Activated CD4-positive, alpha-beta T cell treated with anti-CD3 and anti-CD28 coated beads, Interleukin-2, amount 50 U/mL, for 16 hours (primary cell): Measurements from ENCODE around the gene CACNA1C.
"Not testable (repeated sequence)": the region's sequence is repeated elsewhere in the genome, so short reads cannot be mapped to it uniquely, and the experiment has no call there.

ENCODE experiments used
- DNase-seq: peaks from one replicate; pipeline ENCODE4 v3.0.0-alpha.2; 2020

CACNA1C gene

DNA sequence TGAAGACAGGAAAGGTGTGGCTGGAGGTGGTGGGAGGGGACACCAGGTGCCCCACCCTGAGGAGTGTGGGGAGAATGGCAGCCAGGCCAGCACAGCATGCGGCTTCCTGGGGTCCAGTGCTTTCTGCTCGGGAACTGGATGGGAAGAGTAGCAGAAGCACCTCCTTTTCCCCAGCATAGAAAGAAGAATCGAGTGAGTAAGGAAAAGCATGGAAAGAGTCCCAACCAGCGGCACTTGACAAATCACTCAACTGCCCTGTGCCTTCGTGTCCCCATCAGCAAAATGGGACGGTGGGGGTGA is 631.2 kb downstream of the CACNA1C start:
- not testable (repeated sequence) for DNase-seq

- not testable (repeated sequence) for DNase-seq
These were observed 633.0 kb downstream of the CACNA1C start for GRCh38 chr12:2685620-2686279.

GRCh38 chr12:2686280-2686646 is 633.5 kb downstream of the CACNA1C start:
- no peak for DNase-seq

- no peak for DNase-seq
These were observed 634.3 kb downstream of the CACNA1C start for GRCh38 chr12:2687058-2687457.

DNA sequence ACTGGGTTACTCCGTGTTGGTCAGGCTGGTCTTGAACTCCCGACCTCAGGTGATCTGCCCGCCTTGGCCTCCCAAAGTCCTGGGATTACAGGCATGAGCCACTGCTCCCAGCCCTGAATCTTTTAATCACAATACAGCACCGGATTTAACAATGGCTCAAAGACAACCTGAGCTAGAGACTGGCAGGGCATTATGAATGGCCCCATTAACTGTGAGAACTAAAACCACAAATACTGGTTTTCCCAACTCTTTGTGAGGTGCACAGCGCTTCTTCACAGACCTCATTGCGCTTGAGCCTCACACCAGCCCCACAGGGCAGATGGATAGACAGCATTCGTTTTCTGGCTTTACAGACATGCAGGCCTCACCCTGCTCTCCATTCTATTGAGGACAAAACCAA is 634.9 kb downstream of the CACNA1C start:
- no peak for DNase-seq

DNA sequence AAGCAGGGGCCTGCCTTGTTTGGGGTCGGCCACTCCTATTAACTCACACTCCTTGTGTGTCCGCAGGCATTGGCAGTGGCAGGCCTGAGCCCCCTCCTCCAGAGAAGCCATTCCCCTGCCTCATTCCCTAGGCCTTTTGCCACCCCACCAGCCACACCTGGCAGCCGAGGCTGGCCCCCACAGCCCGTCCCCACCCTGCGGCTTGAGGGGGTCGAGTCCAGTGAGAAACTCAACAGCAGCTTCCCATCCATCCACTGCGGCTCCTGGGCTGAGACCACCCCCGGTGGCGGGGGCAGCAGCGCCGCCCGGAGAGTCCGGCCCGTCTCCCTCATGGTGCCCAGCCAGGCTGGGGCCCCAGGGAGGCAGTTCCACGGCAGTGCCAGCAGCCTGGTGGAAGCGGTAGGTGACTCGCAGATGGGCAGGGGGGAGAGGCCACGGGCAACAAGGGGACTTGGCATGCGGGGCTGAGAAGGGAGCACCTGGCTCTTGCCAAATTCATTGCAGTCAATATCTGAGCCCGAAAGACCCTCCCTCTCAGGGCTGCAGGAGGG is 635.7 kb downstream of the CACNA1C start:
- DNase-seq = no peak

DNA sequence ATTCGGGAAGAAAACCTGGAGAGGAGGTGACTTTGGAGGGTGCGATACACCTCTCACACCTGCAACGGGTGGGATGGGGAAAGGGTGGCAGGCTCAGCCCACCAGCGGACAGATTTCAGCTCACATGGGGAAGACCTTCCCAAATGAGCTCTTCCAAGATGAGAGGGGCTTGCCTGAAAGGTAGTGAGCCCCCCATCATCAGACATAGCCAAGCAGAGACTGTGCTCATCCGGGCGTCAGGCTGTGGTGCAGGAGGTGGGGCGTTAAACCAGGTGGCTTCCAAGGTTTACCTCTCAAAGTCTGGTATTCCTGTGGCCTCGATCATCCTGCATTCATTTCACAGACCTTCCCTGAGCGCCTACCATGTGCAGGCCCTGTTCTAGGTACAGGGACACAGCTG is 636.6 kb downstream of the CACNA1C start:
- no peak for DNase-seq

- DNase-seq = no peak
These were observed 637.1 kb downstream of the CACNA1C start for GRCh38 chr12:2689879-2690278.

- no peak for DNase-seq
These were observed 637.7 kb downstream of the CACNA1C start for GRCh38 chr12:2690348-2691005.

DNA sequence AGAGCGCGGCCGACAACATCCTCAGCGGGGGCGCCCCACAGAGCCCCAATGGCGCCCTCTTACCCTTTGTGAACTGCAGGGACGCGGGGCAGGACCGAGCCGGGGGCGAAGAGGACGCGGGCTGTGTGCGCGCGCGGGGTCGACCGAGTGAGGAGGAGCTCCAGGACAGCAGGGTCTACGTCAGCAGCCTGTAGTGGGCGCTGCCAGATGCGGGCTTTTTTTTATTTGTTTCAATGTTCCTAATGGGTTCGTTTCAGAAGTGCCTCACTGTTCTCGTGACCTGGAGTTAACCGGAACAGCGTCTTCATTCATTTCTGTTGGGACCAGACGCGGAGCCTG is 638.2 kb downstream of the CACNA1C start:
- DNase-seq = peak; percentile 57

GRCh38 chr12:2691345-2692071 is 638.7 kb downstream of the CACNA1C start:
- DNase-seq = peak; percentile 74

DNA sequence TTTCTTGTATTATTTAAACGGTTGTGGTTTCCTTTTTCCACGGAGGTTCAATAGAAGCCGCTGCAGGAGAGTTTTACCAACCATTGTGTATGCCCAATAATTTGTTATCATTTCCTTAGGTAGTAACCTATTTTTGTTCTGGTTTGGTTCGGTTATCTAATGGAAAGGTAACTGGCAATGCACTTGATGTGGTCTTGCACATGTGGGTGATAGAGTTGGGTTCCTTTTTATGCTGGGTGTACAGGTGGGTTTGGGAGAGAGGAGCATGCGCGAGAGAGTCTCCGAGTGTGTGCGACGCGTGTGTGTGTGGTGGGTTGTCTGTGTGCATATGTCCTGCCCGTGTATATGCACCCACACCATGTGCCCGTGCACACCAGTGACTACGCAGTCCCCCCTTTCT is 639.3 kb downstream of the CACNA1C start:
- DNase-seq = peak; percentile 6

GRCh38 chr12:2693244-2693860 is 640.6 kb downstream of the CACNA1C start:
- DNase-seq = no peak

- no peak for DNase-seq
These were observed 641.3 kb downstream of the CACNA1C start for GRCh38 chr12:2693980-2694610.

DNA sequence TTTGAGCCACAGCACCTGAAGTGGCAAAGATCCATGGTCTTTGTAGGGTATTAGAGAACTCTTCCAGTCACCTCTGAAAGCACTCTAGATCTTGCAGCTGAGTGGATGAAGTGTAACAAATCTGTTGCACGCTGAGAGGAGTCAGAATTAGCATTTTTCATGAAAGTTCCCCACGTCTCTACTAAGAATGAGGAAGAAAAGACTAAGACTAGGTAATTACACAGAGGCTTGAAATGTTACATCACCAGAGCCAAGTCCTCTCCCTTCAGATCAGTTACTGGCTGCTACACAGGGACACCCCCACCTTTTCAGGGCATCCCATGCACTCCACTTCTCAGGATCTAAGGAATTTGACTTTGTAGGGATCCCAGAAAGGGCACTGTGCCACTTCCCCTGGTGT is 643.3 kb downstream of the CACNA1C start:
- DNase-seq = no peak

DNA sequence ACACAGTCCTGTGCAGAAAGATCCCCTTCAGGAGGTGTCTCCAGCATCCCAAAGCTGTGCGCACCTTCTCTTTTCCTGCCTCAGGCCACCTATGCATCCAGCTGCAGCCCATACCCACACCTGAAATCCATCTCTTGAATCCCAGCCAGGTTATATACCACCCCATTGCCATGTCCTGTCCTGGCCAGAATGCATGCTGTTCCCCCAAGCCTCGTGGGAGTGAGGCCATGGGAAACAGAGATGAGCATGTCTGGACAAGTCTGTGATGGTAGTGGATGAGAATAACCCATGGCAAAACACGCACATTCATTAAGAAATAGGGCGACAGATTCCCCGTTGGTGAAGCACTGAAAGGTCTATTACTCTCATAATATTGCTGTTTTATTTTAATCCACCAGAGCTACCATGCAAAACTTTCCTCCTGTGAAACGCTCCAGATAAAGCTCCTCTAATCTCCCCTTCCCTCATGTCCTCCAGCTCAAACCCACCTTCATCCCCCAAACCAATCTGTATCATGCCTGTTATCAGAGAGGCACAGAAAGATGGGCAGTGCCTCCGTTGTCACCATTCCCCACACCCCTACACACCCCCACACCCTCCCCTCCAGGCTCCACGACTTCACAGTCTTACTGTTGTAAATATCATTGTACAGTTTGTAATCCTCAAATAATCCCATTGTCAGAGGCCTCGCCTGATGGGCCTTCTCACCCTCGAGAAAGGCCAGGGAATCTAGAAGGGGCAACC is 644.4 kb downstream of the CACNA1C start:
- no peak for DNase-seq

GRCh38 chr12:2698566-2698965 is 645.8 kb downstream of the CACNA1C start:
- no peak for DNase-seq

DNA sequence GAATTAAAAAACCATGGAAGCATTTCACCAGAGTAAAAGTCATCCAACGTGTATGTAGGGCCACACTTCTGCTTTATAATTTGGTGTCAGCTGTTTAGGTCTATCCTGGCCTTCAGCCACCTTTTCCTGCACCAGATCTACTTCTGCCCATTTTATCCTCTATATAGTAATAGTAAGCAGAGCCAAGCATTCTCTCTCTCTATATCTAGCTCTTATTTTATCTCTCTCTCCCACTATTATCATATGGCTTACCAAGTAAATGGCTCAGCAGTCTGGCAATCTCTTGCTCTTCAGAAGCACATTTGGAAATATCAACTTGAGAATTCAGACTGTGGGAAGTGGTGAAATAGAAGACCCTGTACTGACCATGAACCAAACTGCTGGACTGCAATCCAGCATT is 657.9 kb downstream of the CACNA1C start:
- DNase-seq = no peak

- DNase-seq = no peak
These were observed 666.6 kb downstream of the CACNA1C start for GRCh38 chr12:2719392-2719791.

DNA sequence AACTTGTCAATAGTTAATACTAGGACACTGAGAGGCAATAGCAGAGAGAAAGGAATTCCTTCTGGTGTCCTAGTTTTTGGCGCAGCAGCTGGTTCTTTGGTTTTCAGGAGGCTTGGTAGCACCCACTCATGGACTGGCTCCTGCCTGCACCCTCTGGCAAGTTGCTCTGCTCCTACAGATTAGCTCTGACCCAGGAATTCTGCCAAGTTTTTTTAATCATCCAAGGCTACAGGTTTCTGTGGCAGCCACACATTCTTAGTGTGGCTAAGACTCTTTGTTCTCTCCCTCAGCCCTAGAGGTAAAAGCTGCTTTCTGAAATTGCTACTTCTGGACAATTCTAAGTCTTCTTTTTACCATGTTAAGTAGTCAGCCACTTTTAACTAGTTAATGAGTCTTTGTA is 670.0 kb downstream of the CACNA1C start:
- DNase-seq = no peak

GRCh38 chr12:2732290-2732689 is 679.5 kb downstream of the CACNA1C start:
- DNase-seq = no peak

GRCh38 chr12:2733493-2734355 is 680.9 kb downstream of the CACNA1C start:
- DNase-seq = no peak
